NCI-H510A treated with DMSO at 0.1 percent for 48 hours (cell line): ENCODE data around the gene KRTAP10-6.
"Not testable (repeated sequence)": the region's sequence is repeated elsewhere in the genome, so short reads cannot be mapped to it uniquely, and the experiment has no call there.

Experiments used
- DNase-seq: peaks from one replicate; lab custom pipeline; 2025; lab: John Stamatoyannopoulos, UW

Gene KRTAP10-6

DNA sequence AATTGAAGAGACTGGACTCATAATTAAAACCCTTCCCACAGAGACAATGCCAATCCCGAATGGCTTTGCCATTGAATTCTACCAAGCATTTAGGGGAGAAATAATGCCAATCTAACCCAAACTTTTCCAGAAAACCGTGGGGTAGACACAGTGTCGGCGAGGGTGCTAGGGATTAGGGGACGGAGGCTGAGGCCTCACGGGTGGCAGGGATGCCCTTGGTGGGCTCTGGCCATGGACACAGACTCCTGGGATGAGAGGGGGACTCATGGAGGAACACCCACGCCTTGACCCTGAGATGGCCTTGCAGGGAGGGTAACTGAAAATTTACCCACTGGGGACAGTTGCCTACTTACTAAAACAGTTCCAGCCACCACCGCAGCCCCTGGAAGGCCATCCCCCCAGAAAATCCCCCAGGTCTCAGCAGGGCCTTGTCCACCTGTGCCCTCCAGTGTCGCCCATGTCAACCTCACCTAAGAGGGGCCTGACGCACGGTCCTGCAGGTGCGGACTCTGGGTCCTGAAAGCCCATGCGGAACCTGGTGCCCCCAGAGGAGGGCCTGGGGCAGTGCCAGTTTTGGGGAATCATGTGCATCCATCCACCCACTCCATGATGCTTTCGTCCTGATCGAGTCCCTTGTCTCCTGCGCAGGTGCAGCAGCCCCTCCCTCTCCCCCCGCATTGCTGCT is 13.8 kb downstream of the KRTAP10-6 start:
- DNase-seq = no peak

DNA sequence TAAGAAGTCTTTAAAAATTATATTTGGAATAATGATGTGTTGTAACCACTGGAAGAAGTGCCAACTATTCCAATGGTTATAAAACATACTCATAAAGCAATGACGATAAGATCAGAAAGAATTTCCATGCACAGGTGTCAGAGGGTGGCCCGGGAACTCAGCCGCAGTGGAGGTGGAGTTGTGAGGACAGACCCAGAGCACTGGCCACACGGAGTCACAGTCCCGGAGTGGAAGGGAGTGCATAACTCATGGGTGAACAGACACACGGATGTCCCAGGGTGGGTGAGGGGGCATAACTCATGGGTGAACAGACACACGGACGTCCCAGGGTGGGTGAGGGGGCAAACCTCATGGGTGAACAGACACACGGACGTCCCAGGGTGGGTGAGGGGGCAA is 16.3 kb downstream of the KRTAP10-6 start:
- DNase-seq = no peak

DNA sequence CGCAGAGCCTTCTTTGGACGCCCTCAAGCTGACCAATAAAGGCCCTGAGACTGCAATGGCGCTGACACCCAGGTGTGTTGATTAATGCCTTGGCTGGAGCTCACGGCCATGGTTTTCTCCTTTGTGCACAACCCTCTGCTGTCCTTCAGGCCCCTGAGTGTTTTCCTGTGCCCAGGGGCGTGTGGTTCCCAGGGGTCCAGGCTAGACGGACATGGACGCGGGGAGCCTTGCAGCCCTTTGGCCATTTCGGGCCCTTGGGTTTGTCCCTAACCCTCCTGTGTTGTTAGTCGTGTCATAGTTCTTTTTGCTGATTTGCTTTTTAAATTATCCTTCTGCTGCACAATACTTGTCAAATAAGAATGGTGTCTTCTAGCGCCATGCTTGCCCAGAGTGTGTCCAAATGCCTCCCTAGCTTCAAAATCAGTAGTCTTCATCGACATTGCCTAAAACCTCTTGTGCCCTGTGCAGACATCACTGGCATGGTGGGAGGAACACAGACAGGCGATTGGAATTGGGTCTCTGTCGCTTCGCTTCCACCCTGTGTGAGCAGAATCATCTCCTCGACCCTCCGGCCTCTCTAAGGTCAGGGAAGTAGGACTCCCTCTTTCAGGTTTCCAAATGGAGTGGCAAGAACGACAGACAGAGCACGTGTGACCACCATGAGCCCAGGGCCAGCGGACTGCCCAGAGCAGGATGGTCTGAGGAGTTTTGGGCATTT is 16.8 kb downstream of the KRTAP10-6 start:
- no peak for DNase-seq

DNA sequence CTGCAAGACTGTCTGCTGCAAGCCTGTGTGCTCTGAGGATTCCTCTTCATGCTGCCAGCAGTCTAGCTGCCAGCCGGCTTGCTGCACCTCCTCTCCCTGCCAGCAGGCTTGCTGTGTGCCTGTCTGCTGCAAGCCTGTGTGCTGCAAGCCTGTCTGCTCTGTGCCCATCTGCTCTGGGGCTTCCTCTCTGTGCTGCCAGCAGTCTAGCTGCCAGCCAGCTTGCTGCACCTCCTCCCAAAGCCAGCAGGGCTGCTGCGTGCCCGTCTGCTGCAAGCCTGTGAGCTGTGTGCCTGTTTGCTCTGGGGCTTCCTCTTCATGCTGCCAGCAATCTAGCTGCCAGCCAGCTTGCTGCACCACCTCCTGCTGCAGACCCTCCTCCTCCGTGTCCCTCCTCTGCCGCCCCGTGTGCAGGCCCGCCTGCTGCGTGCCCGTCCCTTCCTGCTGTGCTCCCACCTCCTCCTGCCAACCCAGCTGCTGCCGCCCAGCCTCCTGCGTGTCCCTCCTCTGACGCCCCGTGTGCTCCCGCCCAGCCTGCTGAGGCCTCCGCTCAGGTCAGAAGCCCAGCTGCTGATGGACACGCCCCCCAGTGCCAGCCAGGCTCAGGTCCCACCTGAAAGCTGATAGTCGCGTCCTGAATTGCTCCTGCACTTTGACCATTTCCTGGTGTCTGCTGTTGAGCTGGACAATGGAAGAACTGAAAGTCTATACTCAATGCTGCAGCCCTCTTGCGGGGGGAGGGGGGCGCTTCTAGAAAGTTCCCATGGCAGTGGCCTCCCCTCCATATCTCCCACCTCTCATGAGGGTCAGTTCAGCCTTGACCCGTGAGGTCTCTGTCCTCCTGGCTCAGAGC is 17.6 kb downstream of the KRTAP10-6 start:
- DNase-seq = no peak

DNA sequence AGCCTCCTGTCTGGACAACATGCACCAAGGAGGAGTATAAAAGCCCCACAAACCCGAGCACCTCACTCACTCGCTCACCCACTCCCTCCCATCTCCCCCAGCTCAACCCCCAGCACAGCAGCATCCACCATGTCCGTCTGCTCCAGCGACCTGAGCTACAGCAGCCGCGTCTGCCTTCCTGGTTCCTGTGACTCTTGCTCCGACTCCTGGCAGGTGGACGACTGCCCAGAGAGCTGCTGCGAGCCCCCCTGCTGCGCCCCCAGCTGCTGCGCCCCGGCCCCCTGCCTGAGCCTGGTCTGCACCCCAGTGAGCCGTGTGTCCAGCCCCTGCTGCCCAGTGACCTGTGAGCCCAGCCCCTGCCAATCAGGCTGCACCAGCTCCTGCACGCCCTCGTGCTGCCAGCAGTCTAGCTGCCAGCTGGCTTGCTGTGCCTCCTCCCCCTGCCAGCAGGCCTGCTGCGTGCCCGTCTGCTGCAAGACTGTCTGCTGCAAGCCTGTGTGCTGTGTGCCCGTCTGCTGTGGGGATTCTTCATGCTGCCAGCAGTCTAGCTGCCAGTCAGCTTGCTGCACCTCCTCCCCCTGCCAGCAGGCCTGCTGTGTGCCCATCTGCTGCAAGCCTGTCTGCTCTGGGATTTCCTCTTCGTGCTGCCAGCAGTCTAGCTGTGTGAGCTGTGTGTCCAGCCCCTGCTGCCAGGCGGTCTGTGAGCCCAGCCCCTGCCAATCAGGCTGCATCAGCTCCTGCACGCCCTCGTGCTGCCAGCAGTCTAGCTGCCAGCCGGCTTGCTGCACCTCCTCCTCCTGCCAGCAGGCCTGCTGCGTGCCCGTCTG is 18.5 kb downstream of the KRTAP10-6 start, which contains the start of gene KRTAP10-4:
TSS of gene KRTAP10-4 (plus strand) at position 100 of the 827 bp plus-strand sequence. CDS start at position 130, 30 bp downstream.
- not testable (repeated sequence) for DNase-seq

DNA sequence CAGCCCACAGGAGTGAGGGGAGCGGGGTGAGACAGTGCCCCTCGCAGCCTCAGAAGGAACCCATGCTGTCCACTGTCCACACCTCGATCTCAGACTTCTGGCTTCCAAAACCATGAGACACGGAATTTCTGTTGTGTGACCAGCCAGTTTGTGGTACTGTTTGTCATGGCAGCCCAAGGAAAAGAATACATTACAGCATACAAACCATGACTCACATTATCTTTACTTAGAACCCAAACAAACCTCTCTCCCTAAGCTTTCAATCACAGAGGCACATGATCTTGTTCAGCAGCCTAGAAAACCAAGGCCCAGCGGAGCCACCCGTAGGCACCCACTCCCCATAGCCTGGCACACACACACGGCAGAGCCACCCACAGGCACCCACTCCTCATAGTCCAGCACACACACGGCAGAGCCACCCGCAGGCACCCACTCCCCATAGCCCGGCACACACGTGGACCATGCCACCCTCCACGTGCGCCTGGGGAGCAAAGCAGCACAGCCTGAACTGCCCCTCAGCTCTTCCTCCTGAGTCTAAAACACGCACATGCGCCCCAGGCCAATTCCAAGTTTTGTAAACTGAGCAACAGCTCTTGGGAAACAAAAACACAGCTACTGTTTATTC is 19.2 kb downstream of the KRTAP10-6 start:
- DNase-seq = no peak

DNA sequence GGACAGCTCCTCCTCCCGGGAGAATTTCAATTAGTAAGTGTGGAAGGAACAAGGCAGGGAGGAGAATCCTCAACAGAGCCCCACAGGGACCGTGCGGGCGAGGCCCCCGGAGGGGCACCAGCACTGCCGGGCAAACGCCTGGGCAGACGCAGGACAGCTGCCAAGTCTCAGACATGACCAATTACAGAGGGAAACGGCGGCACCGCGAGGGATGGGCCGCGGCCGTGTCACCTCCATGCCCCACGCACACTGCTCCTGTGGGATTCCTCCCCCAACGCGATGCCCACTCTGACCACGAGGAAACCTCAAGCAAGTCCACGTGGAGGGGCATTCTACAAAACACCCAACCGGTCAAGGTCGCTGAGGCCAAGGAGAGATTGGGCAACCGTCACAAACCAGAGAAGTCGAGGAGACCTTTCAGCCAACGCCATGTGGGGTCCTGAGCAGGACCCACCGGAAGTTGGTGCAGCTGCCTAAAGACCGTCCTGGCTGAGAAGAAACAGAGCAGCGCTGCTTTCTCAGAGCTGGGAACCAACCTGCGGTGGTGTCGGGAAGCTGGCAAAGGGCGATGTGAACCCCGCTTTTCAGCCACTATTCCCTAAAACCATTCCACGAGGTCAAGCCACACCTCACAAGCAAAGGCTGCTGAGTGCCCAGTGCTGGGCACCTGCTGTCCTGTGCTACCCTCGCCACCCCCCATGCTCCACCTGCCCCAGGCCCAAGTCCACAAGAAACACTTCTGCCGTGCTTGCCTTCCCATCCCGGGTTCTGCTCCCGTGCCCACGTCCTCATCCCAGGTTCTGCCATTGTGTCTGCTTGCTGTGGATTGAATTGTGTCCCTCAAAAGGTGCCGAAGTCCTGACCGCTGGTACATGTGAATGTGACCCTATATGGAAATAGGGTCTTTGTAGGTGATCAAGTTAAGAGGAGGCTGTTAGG is 20.2 kb downstream of the KRTAP10-6 start:
- no peak for DNase-seq

DNA sequence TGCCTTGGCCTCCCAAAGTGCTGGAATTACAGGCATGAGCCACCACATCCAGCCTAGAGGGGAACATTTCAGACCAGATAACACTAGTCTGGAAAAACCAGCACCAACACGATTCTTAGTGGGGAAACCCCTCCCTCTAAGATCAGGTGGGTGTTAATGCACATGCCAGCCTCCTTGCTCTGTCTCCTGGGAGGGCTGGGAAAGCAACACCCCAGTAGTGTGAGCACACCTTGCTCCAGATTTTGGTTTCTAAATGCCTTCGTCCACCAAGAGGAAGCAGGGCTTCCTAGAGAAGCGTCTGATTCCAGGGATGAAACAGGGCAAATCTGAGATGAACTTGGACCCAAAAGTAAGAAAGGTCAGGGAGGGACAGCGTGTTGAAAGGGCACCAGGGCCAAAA is 21.0 kb downstream of the KRTAP10-6 start:
- DNase-seq = no peak

DNA sequence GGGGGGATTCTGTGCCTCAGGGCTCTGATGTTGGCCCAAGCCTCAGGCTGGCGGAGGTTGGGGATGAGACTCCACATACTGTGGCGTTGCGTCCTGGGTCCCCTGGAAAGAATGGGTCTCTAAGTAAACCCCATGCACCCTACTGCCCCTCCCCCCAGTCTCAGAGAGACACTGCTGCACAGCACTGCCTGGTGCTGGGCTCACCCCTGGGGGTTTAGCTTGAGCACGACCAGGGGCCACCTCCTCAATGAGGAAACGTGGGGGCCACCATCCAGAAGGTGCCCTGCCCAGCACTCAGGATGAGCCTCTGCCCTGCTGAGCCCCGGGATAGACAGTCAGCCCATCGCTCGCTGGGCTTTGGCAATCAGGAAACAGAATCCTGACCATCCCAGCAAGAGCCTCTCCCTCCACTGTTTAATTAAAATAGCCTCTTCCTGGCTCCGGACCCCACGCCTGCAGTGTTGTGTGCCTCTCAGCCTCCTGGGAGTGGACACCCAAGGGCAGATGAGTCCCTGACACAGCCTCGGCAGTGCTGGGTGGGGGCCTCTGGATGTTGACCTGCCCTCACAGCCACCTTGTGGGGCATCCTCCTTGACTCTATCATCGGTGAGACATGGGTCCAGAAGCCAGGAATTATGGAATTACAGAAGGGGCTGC is 22.3 kb downstream of the KRTAP10-6 start:
- no peak for DNase-seq

DNA sequence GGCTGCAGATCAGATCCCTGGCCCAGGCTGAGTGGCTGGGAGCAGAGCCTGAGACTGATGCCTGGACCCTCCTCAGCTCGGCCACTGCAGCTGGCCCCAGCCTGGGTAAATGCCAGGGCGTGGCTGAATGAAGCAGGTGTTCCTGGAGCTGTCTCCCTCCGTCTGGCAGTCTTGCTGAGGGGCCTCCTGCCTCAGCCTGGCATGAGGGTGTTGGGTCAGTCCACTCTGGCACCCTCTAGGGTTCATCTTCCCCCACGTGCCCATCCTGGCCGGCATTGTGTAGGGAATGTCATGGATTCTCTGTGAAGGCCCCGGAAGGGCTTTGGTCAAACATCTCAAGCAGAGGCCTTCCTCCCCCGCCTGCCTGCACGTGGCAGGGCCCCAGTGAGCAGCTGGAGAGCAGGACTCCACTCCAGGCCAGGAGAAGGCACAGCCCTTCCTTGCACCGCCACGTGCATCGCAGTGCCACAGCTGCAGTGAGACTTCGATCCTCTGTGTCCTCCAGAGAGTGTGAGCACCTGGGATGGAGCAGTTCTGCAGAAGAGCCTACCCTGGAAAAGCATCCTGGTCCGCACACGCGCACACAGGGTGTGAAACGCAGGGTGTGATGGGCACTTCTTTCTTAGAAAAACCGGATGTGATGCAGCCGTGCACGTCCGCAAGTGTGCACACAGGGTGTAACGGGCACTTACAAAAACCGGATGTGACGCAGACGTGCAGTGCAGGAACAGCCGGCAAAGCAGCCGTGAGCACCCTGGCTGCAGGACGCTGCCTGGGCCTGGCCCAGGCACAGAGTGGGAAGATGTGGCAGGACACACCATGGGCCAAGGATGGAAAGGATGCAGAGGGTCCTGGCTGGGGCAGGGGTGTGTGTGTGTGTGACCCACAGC is 23.4 kb downstream of the KRTAP10-6 start:
- no peak for DNase-seq

DNA sequence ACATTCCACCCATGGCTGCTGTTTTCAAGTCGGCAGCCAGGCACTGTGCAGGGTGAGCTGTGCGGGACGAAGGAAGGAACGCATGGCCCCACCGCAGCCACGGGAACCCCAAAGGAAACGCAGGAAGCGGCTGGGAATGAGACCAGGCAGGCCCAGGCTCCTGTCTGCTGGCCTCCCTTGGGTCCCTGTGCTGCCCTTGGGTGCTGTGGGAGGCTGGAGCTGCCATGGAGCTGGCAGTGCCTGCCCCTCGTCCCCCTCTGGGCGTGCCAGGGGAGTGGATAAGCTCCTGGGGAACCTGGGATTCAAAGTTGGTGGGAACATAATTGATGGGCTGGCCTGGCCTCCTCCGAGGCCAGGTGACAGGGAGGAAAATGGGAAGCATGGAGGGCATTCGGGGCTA is 24.0 kb downstream of the KRTAP10-6 start:
- no peak for DNase-seq

DNA sequence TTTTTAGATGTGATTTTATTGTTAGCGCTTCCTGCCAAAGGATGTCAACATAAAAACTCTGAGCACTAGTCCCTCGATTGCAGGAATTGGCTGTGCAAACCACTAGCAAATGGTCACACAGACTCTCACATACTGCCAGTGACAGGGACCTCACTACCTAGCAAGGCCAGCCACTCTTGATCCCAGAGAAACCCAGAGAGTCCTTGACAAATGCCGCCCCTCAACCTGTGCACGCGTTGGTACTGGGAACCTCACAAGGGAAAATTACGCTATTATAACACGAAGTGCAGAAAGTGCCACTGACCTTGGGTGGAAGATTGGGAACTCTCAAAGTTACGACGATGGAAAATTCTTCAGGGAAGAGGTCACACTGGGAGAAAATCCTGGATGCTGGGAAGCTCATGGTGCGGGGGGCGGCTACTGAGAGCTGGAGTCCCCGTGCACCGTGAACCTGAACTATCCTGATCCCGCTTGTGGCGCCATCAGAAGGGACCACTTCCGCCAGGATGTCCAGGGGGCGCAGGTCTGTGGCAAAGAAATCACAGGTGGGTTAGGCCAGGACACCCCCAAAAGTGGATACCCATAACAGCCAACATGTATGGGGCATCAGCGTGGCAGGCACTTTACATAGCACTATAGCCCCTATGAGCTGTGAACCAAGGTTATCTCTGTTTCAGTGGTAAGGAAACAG is 24.7 kb downstream of the KRTAP10-6 start:
- DNase-seq = no peak

DNA sequence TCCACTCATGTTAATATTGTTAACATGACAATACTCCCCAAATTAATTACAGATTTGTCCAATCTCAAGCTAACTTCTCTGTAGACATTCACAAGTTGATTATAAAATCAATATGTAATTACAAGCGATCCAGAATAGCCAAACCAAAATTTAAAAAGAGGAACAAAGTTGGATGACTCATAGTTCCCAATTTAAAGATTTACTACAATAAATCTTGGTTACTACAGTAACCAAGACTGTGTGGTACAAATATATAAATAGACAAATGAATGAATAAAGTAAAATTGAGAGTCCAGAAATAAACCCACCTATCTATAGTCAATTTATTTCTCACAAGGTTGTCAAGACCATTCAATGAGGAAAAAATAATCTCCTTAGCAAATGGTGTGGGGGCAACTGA is 25.9 kb downstream of the KRTAP10-6 start:
- DNase-seq = no peak

DNA sequence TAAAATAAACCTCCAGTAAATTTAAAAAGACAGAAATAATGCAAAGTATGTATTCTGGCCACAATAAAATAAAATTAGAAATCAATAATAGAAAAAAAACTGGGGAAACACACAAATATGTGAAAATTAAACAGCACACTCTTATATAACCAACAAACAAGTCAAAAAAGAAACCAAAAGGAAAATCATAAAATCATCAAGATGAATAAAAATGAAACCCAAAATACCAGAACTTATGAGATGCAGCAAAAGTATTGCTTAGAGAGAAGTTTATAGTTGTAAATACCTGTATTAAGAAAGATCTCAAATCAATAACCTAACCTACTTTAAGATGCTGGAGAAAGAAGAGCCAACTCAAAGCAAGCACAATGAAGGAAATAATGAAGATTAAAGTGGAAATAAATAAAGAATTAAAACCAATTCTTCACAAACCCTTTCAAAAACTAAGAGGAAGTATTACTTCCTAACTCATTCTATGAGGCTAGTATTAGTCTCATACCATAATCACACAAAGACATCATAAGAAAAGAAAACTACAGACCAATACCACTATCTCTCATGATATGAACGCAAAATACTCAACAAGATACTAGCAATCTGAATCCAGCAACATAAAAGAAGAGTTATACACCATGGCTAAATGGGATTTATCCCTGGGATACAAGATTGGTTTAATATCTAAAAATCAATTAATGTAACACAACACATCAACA is 27.3 kb downstream of the KRTAP10-6 start:
- DNase-seq = no peak

DNA sequence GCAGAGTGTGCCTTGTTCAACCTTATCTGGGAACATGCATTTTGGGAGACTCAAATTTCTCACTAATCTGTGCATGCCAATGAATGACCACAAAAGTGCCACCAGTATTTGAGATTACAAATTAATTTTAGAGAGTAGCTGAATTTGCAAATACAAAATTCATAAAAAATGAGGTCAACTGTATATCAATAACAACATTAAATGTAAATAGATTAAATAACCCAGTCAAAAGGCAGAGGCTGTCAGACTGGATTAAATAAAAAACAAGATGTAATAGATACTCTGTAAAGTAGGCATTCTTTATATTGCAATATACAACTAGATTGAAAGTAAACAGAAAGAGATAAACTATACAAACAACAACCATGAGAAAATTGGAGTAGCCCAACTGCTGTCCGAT is 28.2 kb downstream of the KRTAP10-6 start:
- DNase-seq = no peak

DNA sequence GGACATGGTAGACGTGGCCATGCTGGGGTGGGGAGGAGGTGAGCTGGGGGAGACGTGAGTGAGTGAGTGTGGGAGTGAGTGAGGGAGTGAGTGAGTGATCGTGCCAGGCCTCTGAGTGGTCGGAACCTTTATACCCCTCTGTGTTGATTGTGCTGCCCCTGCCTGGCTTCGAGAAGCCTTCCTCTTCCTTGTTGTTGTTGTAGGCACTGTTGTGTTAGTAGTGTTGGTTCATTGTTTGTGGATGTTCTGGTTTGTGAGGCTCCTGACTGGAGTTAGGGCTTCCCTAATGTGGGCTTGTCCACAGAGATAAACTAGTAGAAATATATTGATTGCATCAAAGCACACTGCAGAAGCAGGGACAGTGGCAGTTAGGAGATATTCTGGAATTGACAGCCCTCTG is 33.6 kb downstream of the KRTAP10-6 start, which contains the start of gene KRTAP10-3:
TSS of gene KRTAP10-3 (minus strand) at position 101 of the 400 bp plus-strand sequence. CDS start at position 21, 80 bp downstream.
- DNase-seq = no peak

DNA sequence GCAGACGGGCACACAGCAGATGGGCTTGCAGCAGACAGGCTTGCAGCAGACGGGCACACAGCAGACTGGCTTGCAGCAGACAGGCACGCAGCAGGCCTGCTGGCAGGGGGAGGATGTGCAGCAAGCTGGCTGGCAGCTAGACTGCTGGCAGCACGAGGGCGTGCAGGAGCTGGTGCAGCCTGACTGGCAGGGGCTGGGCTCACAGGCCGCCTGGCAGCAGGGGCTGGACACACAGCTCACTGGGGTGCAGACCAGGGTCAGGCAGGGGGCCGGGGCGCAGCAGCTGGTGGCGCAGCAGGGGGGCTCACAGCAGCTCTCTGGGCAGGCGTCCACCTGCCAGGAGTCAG is 34.0 kb downstream of the KRTAP10-6 start:
- DNase-seq = not testable (repeated sequence)
